GM19025 (cell line): ENCODE measurements around the gene SAMMSON.

Experiments
- ATAC-seq: cut with Tn5 transposase; IDR thresholded peaks from one replicate; pipeline ENCODE4 v1.9.1; 2021; ENCODE audit warnings: mild to moderate bottlenecking, low read depth, moderate library complexity; ENCODE audit not compliant: unreplicated experiment

Gene SAMMSON

DNA sequence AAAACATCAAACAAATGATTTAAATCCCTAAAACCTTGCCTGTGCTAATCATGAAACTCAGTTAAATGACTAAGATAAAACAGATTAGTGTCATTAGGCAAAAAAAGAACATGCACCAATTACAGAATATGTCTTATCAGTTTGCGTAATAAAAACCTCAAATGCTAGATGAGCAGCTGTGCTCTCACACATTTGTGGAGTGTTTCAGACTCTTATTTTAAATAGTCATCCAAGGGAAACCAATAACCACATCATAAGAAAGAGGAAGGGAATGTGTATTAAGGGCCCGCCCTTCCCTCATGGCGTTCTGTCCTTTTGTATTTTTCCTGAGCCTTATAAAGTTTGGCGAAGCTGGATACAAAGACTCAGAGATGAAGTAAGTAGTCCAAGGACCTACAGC is 6.6 kb downstream of the SAMMSON start:
- ATAC-seq: no peak

DNA sequence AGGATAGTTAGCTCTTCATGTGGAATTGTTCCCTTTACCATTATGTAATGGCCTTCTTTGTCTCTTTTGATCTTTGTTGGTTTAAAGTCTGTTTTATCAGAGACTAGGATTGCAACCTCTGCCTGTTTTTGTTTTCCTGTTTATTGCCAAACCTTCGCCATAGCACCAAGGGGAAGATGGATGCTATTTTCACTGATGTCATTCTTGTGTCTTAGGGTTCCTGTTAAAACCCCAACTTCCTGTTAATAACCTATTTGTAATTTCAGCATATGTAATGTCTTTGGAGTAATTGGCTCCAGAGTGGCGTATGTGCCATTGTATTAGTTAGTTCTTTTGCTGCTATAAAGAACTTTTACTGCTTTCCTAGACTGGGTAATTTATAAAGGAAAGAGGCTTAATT is 10.8 kb downstream of the SAMMSON start:
- no peak for ATAC-seq

DNA sequence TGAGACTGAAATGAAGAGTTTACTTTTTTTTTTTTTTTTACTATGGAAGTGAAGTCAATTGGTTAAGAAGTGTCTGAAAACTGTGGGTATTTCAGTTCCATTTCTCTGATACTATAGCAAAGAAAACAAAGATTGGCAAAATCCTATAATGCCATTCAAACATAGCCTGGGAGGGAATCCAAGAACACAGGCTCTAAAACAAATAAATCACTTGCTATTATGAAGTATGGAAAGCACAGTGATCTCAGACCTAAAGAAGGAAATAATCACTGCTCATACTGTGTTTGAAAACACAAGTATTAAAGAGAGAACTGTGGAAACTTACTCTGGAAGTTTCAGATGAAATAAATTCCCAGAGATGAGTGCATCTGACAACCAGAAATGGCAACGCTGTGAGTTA is 12.0 kb downstream of the SAMMSON start:
- ATAC-seq: no peak

DNA sequence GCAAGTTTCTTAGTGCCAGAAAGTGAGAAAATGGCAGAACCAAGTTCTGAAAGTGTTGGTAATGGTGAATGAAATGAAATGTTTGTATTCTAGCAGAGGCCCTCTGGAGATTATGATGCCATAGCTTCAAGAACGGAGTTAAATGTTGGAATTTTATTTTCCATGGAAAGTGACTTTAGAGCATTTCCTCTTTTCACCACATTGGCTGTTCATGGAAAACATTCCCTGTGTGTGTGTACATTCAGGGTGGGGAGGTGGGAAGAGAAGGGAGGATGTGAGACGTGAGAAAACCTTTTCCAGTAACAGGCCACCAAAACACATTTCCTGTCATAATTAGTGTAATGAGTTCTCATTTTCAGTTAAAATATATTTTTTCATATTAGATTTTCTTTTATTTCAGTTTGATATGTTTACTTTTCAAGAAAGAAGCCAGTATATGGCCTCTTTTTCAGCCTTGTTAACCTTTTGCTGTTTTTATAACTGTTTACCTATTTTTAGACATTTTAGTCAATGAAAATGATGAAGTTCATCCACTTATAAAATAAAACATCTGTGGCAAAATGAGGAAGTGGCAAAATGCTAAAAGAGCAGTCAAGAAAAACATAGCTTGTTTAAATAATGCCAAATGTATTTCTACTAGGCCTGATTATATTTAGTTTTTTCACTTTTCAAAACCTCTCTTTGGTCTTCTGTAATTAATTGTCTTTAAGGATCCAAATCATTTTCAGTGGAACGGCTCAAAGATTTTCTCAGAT is 21.6 kb downstream of the SAMMSON start:
- ATAC-seq: no peak

DNA sequence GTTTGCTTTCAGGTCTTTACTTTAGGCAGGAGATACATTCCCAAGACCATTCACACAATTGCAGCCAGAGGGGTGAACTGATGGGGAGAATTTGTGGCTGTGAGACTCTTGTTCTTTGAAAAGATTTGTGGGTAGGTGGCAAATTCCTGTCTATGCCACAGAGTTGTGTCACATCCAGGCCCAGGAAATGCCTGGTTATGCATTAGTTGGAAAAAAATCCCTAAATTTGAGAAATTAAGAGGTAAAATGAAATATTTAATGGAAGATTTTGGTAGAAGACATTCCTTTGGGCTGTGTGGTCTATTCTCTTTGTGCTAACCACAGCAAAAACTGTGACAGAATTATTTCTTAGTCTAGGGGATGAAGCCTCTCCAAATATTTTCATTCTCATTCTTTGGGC is 28.8 kb downstream of the SAMMSON start:
- ATAC-seq: no peak

DNA sequence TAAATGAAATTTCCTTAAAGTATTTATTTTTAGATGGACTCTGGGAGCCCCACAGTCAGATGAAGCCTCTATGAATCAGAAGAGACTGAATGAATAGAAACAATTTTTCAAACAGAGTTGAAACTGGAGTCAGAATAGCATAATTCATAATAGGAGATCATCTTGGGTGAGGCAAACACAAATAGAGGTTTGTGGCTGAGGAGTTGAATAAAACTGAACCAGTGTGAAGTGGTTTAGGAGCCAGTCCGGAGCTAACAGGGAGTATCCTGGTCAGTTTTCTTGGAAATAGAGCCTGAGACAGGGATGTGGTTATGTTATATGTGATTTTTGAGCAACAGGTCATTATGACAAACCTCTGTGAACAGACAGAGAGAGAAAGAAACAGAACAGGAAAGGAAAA is 39.2 kb downstream of the SAMMSON start:
- no peak for ATAC-seq

DNA sequence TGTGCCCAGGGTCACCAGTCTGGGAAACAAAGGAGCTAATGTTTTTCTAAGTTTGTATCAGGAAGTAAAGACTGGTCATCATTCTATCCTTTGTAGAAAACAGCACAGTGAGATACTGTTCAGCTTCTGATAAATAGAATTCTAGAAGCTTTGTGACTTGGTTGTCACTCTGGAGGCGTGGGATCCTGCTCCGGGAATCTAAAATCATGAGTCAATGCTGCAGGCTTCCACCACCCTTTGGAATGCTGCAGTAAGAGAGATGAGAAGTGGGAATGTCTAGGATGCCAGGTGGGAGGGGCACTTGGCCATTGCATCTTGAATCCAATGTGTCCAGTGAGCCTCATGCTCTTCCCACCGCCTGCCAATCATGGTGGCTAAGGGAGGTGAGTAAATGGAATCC is 40.9 kb downstream of the SAMMSON start:
- ATAC-seq: no peak

DNA sequence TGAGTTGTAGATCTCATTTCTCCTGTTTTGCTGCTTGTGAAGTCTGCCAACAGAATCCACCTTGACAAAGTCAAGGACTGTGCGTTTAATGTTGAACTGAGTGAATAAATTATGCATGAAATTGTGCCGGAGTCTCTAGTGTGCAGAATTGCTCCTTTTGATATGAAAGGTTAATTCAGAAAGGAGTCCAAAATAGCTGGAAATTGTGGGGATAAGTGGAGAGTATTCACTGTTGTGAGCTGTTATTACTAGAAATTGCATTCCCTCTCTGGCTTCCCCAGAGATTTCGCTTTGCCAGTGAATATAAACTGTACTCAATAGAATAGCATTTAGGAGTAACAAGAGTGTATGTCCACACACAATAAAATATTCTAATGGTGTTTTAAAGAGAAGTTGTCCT is 43.1 kb downstream of the SAMMSON start:
- no peak for ATAC-seq

DNA sequence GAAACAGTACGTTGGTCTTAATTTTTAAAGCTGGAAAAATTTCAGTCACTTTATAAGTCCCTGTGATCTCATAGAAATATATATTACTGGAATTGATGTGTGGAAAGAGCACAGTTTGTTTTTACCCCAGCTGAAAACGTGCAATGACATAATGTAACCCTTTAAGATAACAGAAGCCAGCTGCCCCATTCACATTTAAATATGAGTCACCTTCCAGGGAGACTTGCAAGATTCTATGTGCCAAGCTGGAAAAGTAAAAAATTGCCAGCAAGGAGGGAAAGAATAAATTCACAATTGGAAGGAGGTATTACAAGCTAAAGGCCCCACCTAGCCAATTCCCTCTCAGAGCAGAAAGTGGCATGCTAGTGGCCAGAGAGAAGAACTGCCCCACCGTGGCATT is 50.2 kb downstream of the SAMMSON start:
- ATAC-seq: no peak

DNA sequence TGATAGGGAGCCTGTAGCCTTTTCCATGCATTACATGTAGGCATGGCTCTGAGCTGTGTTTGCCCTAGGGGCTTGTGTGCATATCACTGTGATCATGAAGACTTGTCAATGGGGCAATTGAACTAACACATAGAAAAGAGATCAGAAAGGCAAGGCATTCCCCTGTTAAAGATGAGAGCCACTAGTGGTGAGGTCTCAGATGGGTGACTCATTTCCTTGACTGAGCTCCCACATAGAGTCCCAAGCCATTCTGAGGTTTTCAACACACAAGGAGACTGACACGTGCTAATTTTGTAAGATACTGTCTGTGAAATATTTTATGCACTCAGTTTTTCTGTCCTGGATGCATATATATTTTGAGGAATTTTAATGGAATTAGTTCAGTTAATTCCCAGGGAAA is 53.8 kb downstream of the SAMMSON start:
- ATAC-seq: no peak

DNA sequence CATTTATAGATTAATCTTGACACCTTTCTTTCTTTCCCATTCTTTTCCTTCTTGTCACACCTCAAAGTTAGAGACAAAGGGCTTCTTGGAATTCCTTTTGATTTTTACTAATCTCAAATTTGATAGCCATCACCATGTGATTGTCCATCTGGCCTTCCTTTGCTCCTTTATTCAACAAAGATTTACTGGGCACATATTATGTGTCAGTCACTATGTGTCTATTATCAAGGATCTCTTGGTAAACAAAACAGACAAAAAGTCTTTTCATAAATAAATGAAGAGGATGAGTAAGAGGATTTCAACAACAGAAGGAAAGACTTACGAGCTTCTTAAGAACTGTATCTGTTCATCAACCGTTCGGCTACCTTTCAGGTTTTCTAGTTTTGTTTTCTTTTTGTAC is 56.5 kb downstream of the SAMMSON start:
- ATAC-seq: no peak

DNA sequence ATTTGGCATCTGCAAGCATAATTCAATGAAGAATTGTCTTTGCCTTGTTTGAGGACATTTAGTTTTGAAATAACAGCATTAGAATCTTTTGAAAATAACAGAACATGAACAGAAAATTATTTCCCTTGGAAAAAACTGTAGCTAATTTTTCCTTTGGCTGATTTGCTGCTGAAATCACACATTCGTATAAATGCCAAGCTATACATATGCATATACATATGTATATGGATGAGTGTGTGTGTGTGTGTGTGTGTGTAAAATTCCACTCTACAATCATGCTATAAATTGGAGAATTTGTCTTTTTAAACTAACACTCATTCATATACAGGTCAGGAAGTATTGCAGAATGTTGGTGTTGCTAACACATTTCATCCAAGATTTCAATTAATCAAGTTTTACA is 57.9 kb downstream of the SAMMSON start:
- no peak for ATAC-seq

DNA sequence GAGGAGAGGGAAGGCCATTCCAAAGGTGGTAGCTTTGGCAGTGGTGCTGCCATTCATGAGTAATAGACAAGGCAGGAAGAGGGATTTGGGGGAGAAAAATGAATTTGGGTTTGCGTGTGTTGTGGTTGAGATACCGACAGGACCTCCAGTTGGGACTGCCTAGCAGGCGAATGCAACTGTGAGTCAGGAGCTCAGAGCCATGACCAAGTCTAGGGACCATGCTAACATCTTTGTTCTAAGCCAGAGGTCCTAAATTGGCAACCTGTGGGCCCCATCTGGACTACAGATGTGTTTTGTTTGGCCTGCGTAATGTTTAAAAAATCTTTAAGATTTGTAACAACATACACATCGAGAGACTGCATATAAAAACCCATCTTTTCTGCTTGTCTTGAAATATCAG is 61.6 kb downstream of the SAMMSON start:
- ATAC-seq: no peak

DNA sequence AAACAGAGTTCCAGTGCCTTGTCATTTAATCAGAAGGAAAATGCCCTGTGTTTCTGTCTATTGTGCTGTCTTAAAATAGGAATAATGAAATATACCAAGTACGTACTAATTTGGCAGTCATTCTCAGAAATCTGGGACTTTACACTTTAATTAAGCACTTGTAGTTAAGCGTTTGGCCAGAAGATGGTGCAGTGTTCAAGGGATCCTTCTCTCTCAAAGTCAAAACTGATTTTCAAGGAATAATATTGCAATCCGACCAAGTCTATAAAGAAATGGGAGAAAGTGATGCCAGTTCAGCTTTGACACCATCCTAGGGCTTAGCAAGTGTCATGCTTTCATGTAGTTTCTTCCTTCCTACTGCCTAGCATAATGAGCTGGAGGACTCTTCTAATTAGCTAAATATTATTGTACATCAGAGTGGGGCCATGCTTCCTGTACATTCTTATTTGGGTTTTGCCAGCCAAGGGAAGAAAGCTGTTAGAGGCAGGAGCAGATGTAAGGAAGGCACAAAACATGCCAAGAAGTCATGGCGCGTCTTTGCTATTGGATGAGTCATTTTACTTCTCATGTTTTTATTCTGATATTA is 64.8 kb downstream of the SAMMSON start:
- ATAC-seq: no peak

DNA sequence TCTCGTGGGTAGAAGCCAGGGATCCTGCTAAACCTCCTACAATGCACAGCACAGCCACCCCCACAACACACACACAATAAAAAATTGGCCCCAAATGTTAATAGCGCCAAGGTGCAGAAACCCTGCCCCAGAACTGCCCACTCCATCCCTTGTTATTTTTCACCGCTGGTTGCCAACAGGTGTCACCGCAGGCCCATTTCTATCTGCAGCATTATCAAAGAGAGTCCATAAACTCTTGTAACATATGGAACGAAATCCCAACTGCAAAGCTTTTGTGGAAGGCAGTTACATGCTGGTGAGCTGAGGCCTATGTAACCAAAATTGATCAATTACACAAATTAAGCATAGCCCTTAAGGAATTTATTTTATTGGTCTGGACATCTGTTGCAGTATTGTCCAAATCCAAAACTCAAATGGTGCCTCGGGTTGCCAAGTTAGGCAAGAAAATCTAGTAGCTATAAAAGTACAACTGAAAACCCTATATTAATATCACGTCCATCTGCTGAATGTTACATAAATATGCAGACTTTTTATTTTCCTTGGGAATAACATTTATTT is 66.2 kb downstream of the SAMMSON start:
- no peak for ATAC-seq

DNA sequence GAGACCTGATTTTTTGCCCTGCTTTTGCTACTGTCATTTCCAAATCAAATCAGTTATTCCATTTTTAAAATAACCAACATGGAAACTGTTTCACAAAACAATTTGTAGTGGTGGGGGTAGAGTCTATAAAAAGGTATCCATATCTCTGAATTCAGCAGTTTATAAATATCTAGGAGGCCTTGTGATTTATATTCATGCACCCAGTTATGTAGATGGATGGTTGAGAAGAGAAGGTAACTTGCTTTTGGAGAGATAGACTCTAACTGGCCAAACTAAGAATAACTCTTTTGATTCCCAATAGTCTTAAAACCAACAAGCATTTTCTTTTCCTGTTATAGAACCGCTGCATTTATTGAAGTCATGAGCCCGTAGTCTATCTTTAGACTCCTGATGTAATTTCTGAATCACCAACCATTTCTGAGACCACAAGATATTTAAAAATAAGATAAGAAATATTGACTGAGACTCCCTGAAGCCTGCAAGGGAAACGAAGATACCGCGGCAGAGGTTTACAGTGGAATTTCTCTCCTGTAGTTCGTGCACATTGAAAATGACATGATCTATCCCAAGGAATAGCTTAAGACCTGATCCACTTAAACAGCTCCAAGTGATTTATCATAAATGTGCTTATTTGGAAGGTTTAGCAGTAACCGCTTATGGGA is 68.5 kb downstream of the SAMMSON start:
- no peak for ATAC-seq

DNA sequence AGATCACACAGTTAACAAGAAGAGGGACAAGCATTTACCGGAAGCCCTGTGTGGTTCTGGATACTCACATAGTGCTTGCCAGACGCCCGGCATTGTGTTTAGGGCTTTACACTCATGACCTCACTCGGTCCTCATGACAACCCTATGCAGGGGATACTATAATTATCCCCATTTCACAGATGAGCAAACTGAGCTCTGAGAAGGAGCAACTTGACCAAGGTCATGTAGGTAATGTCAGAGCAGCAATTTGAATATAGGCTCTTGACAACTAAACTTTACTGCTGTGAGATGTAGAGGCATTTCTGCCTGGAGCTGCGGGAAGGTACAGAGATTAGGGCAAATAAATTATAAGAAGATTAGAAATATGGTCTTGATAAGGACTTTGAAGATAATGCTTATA is 70.0 kb downstream of the SAMMSON start:
- no peak for ATAC-seq

DNA sequence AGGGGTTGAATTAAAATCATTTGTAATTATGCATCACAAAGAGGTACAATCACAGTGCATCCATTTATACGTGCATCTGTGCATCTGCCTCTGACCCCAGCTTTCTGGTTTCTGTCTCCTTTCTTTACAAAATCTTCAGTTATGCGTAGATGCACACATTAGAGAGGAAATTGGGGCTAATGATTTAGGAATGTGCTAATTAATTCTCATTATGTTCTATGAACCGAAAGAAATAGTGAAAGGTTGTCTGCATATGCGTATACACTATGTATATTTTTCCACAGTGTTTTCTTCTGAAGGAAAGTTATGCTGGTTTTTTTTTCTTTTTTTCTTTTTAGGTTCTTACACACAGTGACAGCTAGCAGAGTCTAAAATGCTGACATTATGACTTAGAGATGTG is 71.6 kb downstream of the SAMMSON start:
- no peak for ATAC-seq

DNA sequence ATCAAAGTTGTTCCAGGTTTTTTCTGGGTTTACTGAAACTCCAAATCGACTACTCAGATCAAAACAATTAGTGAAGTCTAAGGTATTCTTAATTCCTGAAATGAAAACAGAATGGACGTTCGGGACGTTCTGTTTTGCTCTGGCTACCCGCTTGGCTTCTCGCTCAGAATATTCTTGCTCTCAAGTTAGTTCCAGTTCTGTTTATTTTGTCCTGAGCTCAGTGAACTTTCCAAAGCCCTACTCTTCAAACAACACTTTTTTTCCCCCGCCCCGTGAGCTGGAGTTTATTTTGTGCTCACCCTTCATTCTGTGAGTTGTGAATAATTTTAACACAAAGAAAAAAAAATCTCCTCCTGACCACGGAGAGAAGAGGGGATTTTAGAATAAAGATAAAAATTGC is 72.6 kb downstream of the SAMMSON start:
- no peak for ATAC-seq

DNA sequence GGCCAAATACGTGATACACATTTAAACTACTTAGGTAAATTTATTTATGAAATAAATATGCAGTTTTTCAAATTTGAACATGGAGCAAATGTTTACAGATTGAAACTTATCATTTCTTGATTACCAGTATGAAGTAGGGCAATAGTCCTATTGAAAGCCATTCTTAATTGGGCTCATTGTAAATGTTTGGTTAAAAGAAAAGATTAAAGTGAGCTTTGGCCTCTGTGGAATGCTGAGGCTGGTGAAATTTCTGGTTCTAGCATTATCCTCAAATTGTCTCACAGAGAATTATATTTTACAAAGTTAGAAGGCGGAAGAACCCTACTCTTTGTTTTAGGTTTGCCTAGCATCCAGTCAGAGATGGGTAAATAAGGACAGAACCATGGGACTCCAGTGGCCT is 73.2 kb downstream of the SAMMSON start:
- no peak for ATAC-seq

DNA sequence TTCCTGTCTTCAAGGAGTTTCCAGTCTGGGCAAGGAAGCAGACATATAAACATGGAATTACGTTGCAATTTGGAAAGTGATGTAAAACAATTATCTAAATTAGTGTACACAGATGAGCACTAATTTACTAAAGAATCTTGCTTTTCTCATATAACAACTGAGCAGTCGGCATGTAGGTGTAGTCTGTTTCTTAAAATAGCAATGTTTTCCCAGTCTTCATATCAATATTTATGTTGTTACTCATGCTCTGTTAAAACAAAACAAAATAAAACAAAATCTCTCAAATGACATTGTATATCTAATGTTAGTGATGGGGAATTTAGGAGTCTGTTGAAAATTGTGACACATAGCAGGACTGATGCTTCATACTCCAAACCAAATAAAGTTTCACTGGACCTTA is 75.6 kb downstream of the SAMMSON start:
- ATAC-seq: no peak

DNA sequence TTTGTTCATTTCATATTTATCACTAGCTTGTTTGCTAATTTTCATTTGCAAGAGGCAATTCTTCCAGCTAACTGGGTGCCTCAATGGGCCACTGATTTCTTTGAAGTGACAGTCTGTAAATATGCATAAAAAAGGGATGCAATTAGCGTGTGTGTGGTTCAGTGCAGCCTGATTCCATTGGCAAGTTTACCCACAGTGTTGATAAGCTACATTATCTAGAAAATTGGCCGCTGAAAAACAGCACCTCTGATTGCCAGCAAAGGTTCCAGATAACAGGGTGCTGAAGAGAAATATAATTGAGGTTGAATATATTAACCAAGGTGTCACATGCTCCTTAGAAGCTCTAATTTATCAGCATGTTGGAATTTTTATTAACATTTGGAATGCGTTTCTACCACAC is 76.9 kb downstream of the SAMMSON start:
- ATAC-seq: no peak
